HCT116 (cell line): ENCODE measurements around the gene PPIG. TPM values are rescaled to one million over a fixed set of nuclear protein-coding genes. Genes with fewer than 3 reads are reported as not detected.

Experiments used
- ATAC-seq: fragments of 200-7000 bp; cut with Tn5 transposase; 2 replicates; pipeline ENCODE4 v1.9.1; 2020; ENCODE audit warnings: mild to moderate bottlenecking, moderate library complexity
- BruUV-seq: library from RNA; stranded (reverse); fragments of 400-500 nt; replicated peaks from 2 replicates; lab custom pipeline; 2021; lab: Mats Ljungman, UMichigan
- CTCF ChIA-PET: fragments of 300-600 bp; sonication (Branson Sonifier 250); formaldehyde crosslinking; loops from one replicate; lab custom pipeline; 2021; ENCODE audit warnings: antibody characterized with exemption; lab: Charles Lee
- POLR2A ChIA-PET: fragments of 300-600, 350-600 bp; sonication (Branson Sonifier 250); formaldehyde crosslinking; loops from one replicate; lab custom pipeline; 2021; ENCODE audit warnings: antibody characterized with exemption; lab: Charles Lee
- RAD21 ChIA-PET, 2 experiments: fragments of 300-600 bp; sonication (Branson Sonifier 250); formaldehyde crosslinking; loops; one replicate each; lab custom pipeline; 2023; ENCODE audit warnings: low total read pairs in 2 of 2; ENCODE audit not compliant: uncharacterized antibody in 2 of 2, unreplicated experiment in 2 of 2, low non-redundant PET in 1 of 2; lab: Charles Lee
- DNase-seq: peaks from one replicate; pipeline ENCODE4 v3.0.0-alpha.2; 2010; ENCODE audit warnings: low read depth, low spot score
- H2AFZ ChIP-seq: fragments of 200-600 bp; shearing (Covaris generic), sonication (generic); 2 replicates; pipeline ENCODE4 v1.6.1; 2017; ENCODE audit warnings: low read depth, mixed run types, mixed read lengths, antibody characterized with exemption, low read length; ENCODE audit not compliant: poor library complexity, severe bottlenecking
- H3K27ac ChIP-seq: 2 replicates; pipeline ENCODE4 v1.5.1; 2012; ENCODE audit warnings: low read depth, low read length
- H3K27me3 ChIP-seq: fragments of 200-600 bp; sonication (generic); 2 replicates; pipeline ENCODE4 v1.6.1; 2016; ENCODE audit warnings: mixed run types, low read length, mixed read lengths; ENCODE audit not compliant: insufficient read depth
- H3K36me3 ChIP-seq, 2 experiments: fragments of 200-500 bp in 1 of 2; fragments of 200-600 bp in 1 of 2; sonication (Bioruptor generic) in 1 of 2; sonication (generic) in 1 of 2; 2 replicates each; pipeline versions ENCODE4 v1.5.1 to v1.6.1; 2014 to 2016; ENCODE audit warnings: low read length in 2 of 2, inconsistent platforms in 1 of 2, mixed read lengths in 1 of 2, mixed run types in 1 of 2; ENCODE audit not compliant: insufficient read depth in 2 of 2, control insufficient read depth in 1 of 2
- H3K4me1 ChIP-seq, 2 experiments: fragments of 200-600 bp in 1 of 2; sonication (generic) in 1 of 2; 2 replicates each; pipeline versions ENCODE4 v1.5.1 to v1.6.1; 2012 to 2017; ENCODE audit warnings: low read length in 2 of 2, inconsistent platforms in 1 of 2, mild to moderate bottlenecking in 1 of 2, mixed read lengths in 1 of 2, mixed run types in 1 of 2, moderate library complexity in 1 of 2; ENCODE audit not compliant: insufficient read depth in 2 of 2, control insufficient read depth in 1 of 2
- H3K4me2 ChIP-seq: fragments of 200-600 bp; sonication (generic); 2 replicates; pipeline ENCODE4 v1.6.1; 2017; ENCODE audit warnings: mixed run types, low read length, mixed read lengths
- H3K4me3 ChIP-seq, 2 experiments: fragments of 200-600 bp in 1 of 2; sonication (generic) in 1 of 2; replicated peaks in 1 of 2; 2 replicates each; pipeline ENCODE4 v1.5.1; 2011 to 2016; ENCODE audit warnings: low read length in 2 of 2, control low read depth in 1 of 2, low read depth in 1 of 2, mild to moderate bottlenecking in 1 of 2, mixed read lengths in 1 of 2, mixed run types in 1 of 2
- H3K79me2 ChIP-seq: fragments of 200-600 bp; sonication (generic); 2 replicates; pipeline ENCODE4 v1.6.1; 2017; ENCODE audit warnings: mild to moderate bottlenecking, mixed run types, low read length, moderate library complexity, mixed read lengths; ENCODE audit not compliant: insufficient read depth
- H3K9ac ChIP-seq: fragments of 200-600 bp; sonication (generic); 2 replicates; pipeline ENCODE4 v1.6.1; 2016; ENCODE audit warnings: low read length, mixed read lengths
- H3K9me2 ChIP-seq: fragments of 200-600 bp; sonication (generic), shearing (Covaris generic); 2 replicates; pipeline ENCODE4 v1.6.1; 2017; ENCODE audit warnings: mixed run types, mild to moderate bottlenecking, moderate library complexity; ENCODE audit not compliant: insufficient read depth
- H3K9me3 ChIP-seq, 2 experiments: fragments of 200-500 bp in 1 of 2; fragments of 200-600 bp in 1 of 2; sonication (Bioruptor generic) in 1 of 2; sonication (generic) in 1 of 2; 2 replicates each; pipeline ENCODE4 v1.6.1; 2014 to 2017; ENCODE audit warnings: low read length in 2 of 2, mixed read lengths in 2 of 2, inconsistent platforms in 1 of 2, low read depth in 1 of 2, mild to moderate bottlenecking in 1 of 2, mixed run types in 1 of 2, moderate library complexity in 1 of 2; ENCODE audit not compliant: control insufficient read depth in 1 of 2, insufficient read depth in 1 of 2
- H4K20me1 ChIP-seq: fragments of 200-600 bp; sonication (generic), shearing (Covaris generic); 2 replicates; pipeline ENCODE4 v1.6.1; 2017; ENCODE audit warnings: mixed run types, mild to moderate bottlenecking, moderate library complexity; ENCODE audit not compliant: insufficient read depth
- CBX3 ChIP-seq: IDR thresholded peaks from 2 replicates; pipeline ENCODE4 v1.6.1; 2012; ENCODE audit warnings: low read depth
- CEBPB ChIP-seq: IDR thresholded peaks from 2 replicates; pipeline ENCODE4 v1.6.1; 2012; ENCODE audit warnings: low read depth
- EGR1 ChIP-seq: IDR thresholded peaks from 2 replicates; pipeline ENCODE4 v1.6.1; 2012; ENCODE audit warnings: low read depth
- ELF1 ChIP-seq: IDR thresholded peaks from 2 replicates; pipeline ENCODE4 v1.6.1; 2012; ENCODE audit warnings: low read depth, borderline replicate concordance
- FOSL1 ChIP-seq: IDR thresholded peaks from 2 replicates; pipeline ENCODE4 v1.6.1; 2012; ENCODE audit warnings: low read depth
- POLR2AphosphoS5 ChIP-seq: IDR thresholded peaks from 2 replicates; pipeline ENCODE4 v1.6.1; 2011; ENCODE audit warnings: mild to moderate bottlenecking, low read depth, low read length, moderate library complexity
- SRF ChIP-seq: IDR thresholded peaks from 2 replicates; pipeline ENCODE4 v1.6.1; 2012; ENCODE audit warnings: low read depth
- YY1 ChIP-seq: IDR thresholded peaks from 2 replicates; pipeline ENCODE4 v1.6.1; 2011; ENCODE audit warnings: low read length, low read depth, moderate library complexity, mild to moderate bottlenecking; ENCODE audit not compliant: insufficient replicate concordance; ENCODE audit errors: extremely low read depth
- intact Hi-C: fragments of 100-400 bp; cut with micrococcal nuclease; formaldehyde crosslinking; loops from 2 replicates; pipeline ENCODE4 v1.10.0; 2022
- total RNA-seq: library from RNA; stranded (reverse); gene quantifications from one replicate; pipeline ENCODE4 v1.2.1, GENCODE V29; 2021; ENCODE audit not compliant: unreplicated experiment
- TF ChIP-seq, protein P1 (sequence below), 3 experiments: fragments of 200-600 bp in 1 of 3; sonication (generic) in 1 of 3; IDR thresholded peaks in 2 of 3; conservative IDR thresholded peaks in 1 of 3; 2 replicates each; pipeline ENCODE4 v1.5.1; 2012 to 2017; ENCODE audit warnings: low read depth in 2 of 3, low read length in 2 of 3, antibody characterized with exemption in 1 of 3, borderline replicate concordance in 1 of 3, control low read depth in 1 of 3, mild to moderate bottlenecking in 1 of 3, mixed read lengths in 1 of 3, mixed run types in 1 of 3, moderate library complexity in 1 of 3; ENCODE audit not compliant: insufficient read depth in 1 of 3

PPIG gene
- total RNA-seq, 1 experiment from 2014 or later, result 55.3 TPM

DNA sequence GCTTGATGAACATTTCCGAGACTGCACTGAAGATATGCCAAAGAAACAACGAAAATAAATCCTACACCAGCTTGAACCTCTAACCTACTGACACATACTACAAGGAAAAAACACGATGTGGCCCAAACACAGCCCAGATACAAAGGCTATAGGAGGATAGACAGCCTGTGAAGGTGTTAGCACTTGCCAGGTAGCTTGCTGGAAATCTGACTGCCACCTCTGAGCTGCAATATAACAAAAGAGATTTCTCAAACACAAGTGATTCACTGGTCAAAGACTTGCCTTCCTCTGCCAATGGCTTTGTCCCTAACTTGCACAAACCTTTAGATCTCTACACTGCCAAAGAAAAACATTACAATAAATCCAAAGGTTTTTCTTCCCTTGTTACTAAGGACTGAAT lies 89.0 kb downstream of the PPIG start (continued):
- TF ChIP-seq, protein P1, sequence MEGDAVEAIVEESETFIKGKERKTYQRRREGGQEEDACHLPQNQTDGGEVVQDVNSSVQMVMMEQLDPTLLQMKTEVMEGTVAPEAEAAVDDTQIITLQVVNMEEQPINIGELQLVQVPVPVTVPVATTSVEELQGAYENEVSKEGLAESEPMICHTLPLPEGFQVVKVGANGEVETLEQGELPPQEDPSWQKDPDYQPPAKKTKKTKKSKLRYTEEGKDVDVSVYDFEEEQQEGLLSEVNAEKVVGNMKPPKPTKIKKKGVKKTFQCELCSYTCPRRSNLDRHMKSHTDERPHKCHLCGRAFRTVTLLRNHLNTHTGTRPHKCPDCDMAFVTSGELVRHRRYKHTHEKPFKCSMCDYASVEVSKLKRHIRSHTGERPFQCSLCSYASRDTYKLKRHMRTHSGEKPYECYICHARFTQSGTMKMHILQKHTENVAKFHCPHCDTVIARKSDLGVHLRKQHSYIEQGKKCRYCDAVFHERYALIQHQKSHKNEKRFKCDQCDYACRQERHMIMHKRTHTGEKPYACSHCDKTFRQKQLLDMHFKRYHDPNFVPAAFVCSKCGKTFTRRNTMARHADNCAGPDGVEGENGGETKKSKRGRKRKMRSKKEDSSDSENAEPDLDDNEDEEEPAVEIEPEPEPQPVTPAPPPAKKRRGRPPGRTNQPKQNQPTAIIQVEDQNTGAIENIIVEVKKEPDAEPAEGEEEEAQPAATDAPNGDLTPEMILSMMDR (IDR thresholded peaks at IDR 0.05 in 2 of 3, conservative IDR thresholded peaks at IDR 0.05 in 1 of 3; ENCODE audit: borderline replicate concordance in 1 of 3, insufficient read depth in 1 of 3, low read depth in 2 of 3, low read length in 2 of 3), result no peak
- no peak for TF ChIP-seq YY1
- no peak for TF ChIP-seq ELF1

DNA sequence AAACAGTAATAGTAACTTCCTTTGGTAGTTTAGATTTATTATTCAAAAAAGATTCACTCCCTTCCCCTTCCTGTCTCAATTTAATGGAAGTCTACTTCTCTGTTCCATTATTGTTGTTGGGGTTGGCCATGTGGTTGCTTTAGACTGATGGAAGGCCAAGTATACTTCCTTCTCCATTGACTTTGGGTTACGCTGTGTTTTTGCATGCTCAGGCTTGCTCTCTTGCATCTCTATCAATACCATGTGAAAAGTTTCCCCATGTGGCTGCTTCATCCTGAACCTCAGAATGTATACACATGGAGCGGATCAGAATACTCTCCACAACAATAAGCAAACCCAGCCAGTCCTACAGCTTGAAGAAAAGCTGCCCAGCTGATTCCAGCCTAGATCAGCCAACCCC lies 89.8 kb downstream of the PPIG start:
- POLR2A ChIA-PET, result no interaction called here
- TF ChIP-seq CBX3 (no peak), EGR1 (no peak), YY1 (no peak), CEBPB (no peak), FOSL1 (no peak), SRF (no peak), POLR2AphosphoS5 (no peak)
- TF ChIP-seq, protein P1 (IDR thresholded peaks at IDR 0.05 in 2 of 3, conservative IDR thresholded peaks at IDR 0.05 in 1 of 3; ENCODE audit: borderline replicate concordance in 1 of 3, insufficient read depth in 1 of 3, low read depth in 2 of 3, low read length in 2 of 3), result no peak
- no peak overlapping the region for H3K4me3 ChIP-seq
- no peak for ATAC-seq
- H3K9ac ChIP-seq, result no peak overlapping the region
- no peak overlapping the region for H3K4me2 ChIP-seq
- no peak for DNase-seq
- H3K36me3 ChIP-seq, result no peaks in the 10 kb centered on the region
- no peaks in the 10 kb centered on the region for H4K20me1 ChIP-seq
- RAD21 ChIA-PET, result no interaction called here
- no TSS peak for BruUV-seq
- no peak overlapping the region for H3K27ac ChIP-seq
- H2AFZ ChIP-seq, result no peak overlapping the region
- no peaks in the 10 kb centered on the region for H3K9me3 ChIP-seq
- no peaks in the 10 kb centered on the region for H3K4me1 ChIP-seq
- no peaks in the 10 kb centered on the region for H3K79me2 ChIP-seq
- no peaks in the 10 kb centered on the region for H3K27me3 ChIP-seq
- intact Hi-C loops, result no loop called here
- CTCF ChIA-PET, result no interaction called here
- H3K9me2 ChIP-seq, result no peaks in the 10 kb centered on the region
